Neural progenitor cell (in vitro differentiated cells): Measurements from ENCODE around the gene ALAS1.

ENCODE experiments used
- CTCF ChIP-seq: fragments of 200-600 bp; sonication (generic); IDR thresholded peaks from 2 replicates; pipeline ENCODE4 v1.5.1; 2017; ENCODE audit warnings: antibody characterized with exemption, mild to moderate bottlenecking
- EZH2 ChIP-seq: fragments of 200-600 bp; sonication (generic); IDR thresholded peaks from 2 replicates; pipeline ENCODE4 v1.6.1; 2017; ENCODE audit warnings: antibody characterized with exemption, mild to moderate bottlenecking, moderate library complexity
- EZH2phosphoT487 ChIP-seq: fragments of 200-600 bp; sonication (generic); IDR thresholded peaks from 2 replicates; pipeline ENCODE4 v1.6.1; 2017; ENCODE audit warnings: antibody characterized with exemption

DNA sequence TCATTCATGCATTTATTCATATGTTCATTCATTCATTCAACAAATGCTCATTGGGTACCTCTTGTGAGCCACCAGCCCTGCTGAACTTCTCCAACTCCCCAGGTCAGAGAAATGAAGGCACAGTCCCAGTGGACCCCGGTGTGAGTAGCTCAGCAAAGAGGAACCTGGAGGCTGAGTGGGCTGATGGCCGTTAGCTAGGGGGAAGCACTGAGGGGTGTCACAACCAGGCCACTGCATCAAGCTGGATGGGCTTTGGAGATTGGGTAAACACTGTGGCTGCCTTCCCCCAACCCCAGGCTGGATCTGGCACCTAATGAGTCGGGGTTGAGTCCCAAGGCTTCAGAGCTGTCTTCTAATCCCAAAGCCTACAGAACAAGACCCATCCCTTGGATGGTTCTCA is 12.1 kb upstream of the ALAS1 start:
- no peak for TF ChIP-seq CTCF
- no peak for TF ChIP-seq EZH2phosphoT487
- no peak for TF ChIP-seq EZH2
